GM19463 (cell line): ENCODE measurements around the gene ASB9.
"Not testable (repeated sequence)": the region's sequence is repeated elsewhere in the genome, so short reads cannot be mapped to it uniquely, and the experiment has no call there.

Experiments
- ATAC-seq: cut with Tn5 transposase; IDR thresholded peaks from one replicate; pipeline ENCODE4 v1.9.1; 2021; ENCODE audit warnings: mild to moderate bottlenecking, moderate library complexity; ENCODE audit not compliant: unreplicated experiment

Gene ASB9

GRCh38 chrX:15269618-15270521 lies at the start of gene ASB9:
ASB9 (minus strand) TSS chrX:15270083; CDS start chrX:15269874, 209 bp downstream.
- ATAC-seq: peak; percentile 82

- no peak for ATAC-seq
Measured at GRCh38 chrX:15319075-15319474, 49.2 kb upstream of the ASB9 start.

- ATAC-seq: no peak
Measured at GRCh38 chrX:15315509-15315908, 45.6 kb upstream of the ASB9 start, which contains the start of gene ASB11. ASB11 (minus strand) TSS chrX:15315640; CDS start chrX:15315605, 35 bp downstream.

- no peak for ATAC-seq
Measured at GRCh38 chrX:15314472-15314871, 44.6 kb upstream of the ASB9 start.

- ATAC-seq: no peak
Measured at GRCh38 chrX:15311119-15311518, 41.2 kb upstream of the ASB9 start.

GRCh38 chrX:15310117-15310516 lies 40.2 kb upstream of the ASB9 start:
- no peak for ATAC-seq

- ATAC-seq: not testable (repeated sequence)
Measured at GRCh38 chrX:15305899-15306298, 36.0 kb upstream of the ASB9 start.

- ATAC-seq: peak; percentile 79
Measured at GRCh38 chrX:15301924-15302323, 32.0 kb upstream of the ASB9 start.

GRCh38 chrX:15299941-15300851 lies 30.3 kb upstream of the ASB9 start:
- no peak for ATAC-seq

- no peak for ATAC-seq
Measured at GRCh38 chrX:15298780-15299179, 28.9 kb upstream of the ASB9 start.

GRCh38 chrX:15298201-15298600 lies 28.3 kb upstream of the ASB9 start:
- no peak for ATAC-seq

- ATAC-seq: no peak
Measured at GRCh38 chrX:15293451-15293850, 23.6 kb upstream of the ASB9 start.

GRCh38 chrX:15292861-15293260 lies 23.0 kb upstream of the ASB9 start:
- ATAC-seq: no peak

- no peak for ATAC-seq
Measured at GRCh38 chrX:15277604-15278003, 7.7 kb upstream of the ASB9 start.

GRCh38 chrX:15274946-15275345 lies 5.1 kb upstream of the ASB9 start:
- no peak for ATAC-seq

- ATAC-seq: not testable (repeated sequence)
Measured at GRCh38 chrX:15273275-15273674, 3.4 kb upstream of the ASB9 start.

GRCh38 chrX:15271757-15272156 lies 1.9 kb upstream of the ASB9 start:
- ATAC-seq: no peak

GRCh38 chrX:15269120-15269519 lies 763 bp downstream of the ASB9 start:
- ATAC-seq: no peak

GRCh38 chrX:15254852-15255251 lies 15.0 kb downstream of the ASB9 start:
- no peak for ATAC-seq

GRCh38 chrX:15245896-15246295 lies 24.0 kb downstream of the ASB9 start:
- ATAC-seq: no peak

GRCh38 chrX:15244421-15244820 lies 25.5 kb downstream of the ASB9 start:
- no peak for ATAC-seq
